ENCODE data around the gene EFNA1. TPM values are rescaled to one million over a fixed set of nuclear protein-coding genes. Genes with fewer than 3 reads are reported as not detected.
A peak's percentile ranks its signal among the peaks of the same experiment; 100 is the strongest.

Gene EFNA1
- total RNA-seq, 5 donors from 2014 or later (not counting 1 experiment from before 2014, with no cell fraction given): 1.6 to 8.4 (median 5.1) TPM

GRCh38 chr1:155081472-155082300, 46.0 kb upstream of the EFNA1 start:
- Histone ChIP-seq H3K36me3 (ENCODE audit: control insufficient read depth in 2 of 2, extremely low read depth in 1 of 2, insufficient read depth in 1 of 2, low read length in 1 of 2) (no peaks in the 10 kb centered on the region), H3K4me1 (ENCODE audit: control insufficient read depth in 1 of 2, extremely low read depth in 1 of 2, insufficient read depth in 2 of 2, low read length in 2 of 2) (peaks cover 59 to 77% of the 10 kb centered on the region in 2 experiments), H3K9me3 (no peaks in the 10 kb centered on the region), H3K4me3 (ENCODE audit: control insufficient read depth in 1 of 2, extremely low read depth in 1 of 2, low read length in 1 of 2) (peak overlapping the region; percentile 24 to 51), H3K27ac (ENCODE audit: low read length) (no peak overlapping the region), H3K27me3 (replicated peaks in 1 of 2; ENCODE audit: control insufficient read depth in 2 of 2, extremely low read depth in 1 of 2, insufficient read depth in 2 of 2, low read length in 1 of 2) (peaks cover 2 to 67% of the 10 kb centered on the region in 2 experiments)
- peak overlapping the region; percentile 73 to 85 (median 78) for H3K4me3 Mint-ChIP-seq
- H3K9me3 Mint-ChIP-seq: no peaks in the 10 kb centered on the region
- H3K4me1 Mint-ChIP-seq: peaks cover 43 to 61% (median 51%) of the 10 kb centered on the region in 3 donors
- peak overlapping the region in 1 of 2 donors; percentile 66 for H3K27ac Mint-ChIP-seq
- ChIA-PET POLR2A (no interaction called here), CTCF (interaction anchor here in 1 of 2 donors (1.1 kb wide), 1 partner anchor 31 kb away, joined by 5 read pairs; the partner anchor contains the start of gene ADAM15)
- ATAC-seq (replicated peaks in 1 of 4) (no peak), DNase-seq (peak in 8 of 35 experiments; percentile 28 to 57 (median 38))
- peaks cover 25 to 37% of the 10 kb centered on the region in 2 donors for H3K27me3 Mint-ChIP-seq
- WGBS (ENCODE audit: insufficient coverage): 2% methylated on average over 52 of the region's 68 CpGs
- H3K36me3 Mint-ChIP-seq: no peaks in the 10 kb centered on the region

DNA sequence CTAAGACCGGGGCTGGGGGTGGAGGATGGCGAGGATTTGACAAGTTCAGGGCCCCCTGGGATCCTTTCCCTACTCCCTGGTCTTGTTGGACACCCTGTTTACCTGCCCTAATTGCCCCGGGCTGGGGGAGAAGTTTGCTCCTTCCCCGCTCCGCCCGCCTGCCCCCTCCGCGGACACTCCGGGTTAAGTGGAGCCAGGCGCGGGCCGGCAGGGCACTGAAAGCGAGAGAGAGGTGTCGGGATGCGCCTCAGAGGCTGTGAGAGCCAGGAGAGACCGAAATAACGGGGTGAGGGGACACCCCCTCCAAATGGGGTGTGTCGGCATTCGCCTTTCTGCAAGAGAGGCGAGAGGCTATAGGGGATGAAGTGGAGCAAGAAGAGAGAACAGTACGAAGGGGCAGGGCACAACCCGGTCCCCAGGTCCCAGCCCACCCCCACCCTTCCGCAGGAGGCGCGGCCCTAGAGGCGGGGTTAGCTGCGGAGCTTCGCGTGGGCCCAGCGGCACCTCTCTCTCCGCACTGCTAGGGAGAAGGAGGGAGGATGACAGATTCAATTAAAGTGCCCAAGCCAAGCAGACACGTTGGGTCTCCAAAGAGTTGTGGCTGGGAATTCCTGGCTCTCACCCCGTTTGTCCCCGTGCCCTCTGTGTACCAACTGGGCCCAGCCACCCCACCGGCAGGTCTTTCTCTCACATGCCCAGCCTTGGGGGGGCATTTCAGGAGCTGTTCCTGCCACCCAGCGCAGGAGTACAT, 45.2 kb upstream of the EFNA1 start:
- WGBS (ENCODE audit: insufficient coverage): 10% methylated on average over 17 of the region's 36 CpGs
- DNase-seq: peak in 6 of 35 experiments; percentile 23 to 45 (median 28)
- POLR2A ChIA-PET: interaction anchor here in 1 of 2 donors (0.5 to 0.6 kb wide), 2 partner anchors 11 to 25 kb away, joined by 3 to 5 read pairs; no protein-coding TSS in a partner anchor
- Mint-ChIP-seq H3K9me3 (no peaks in the 10 kb centered on the region), H3K4me1 (peaks cover 43 to 58% (median 51%) of the 10 kb centered on the region in 3 donors), H3K27ac (peak overlapping the region in 1 of 2 donors; percentile 57), H3K27me3 (peaks cover 25 to 37% of the 10 kb centered on the region in 2 donors), H3K4me3 (peak overlapping the region; percentile 53 to 85 (median 54)), H3K36me3 (no peaks in the 10 kb centered on the region)
- Histone ChIP-seq H3K9me3 (no peaks in the 10 kb centered on the region), H3K4me1 (ENCODE audit: control insufficient read depth in 1 of 2, extremely low read depth in 1 of 2, insufficient read depth in 2 of 2, low read length in 2 of 2) (peaks cover 52 to 80% of the 10 kb centered on the region in 2 experiments), H3K27ac (ENCODE audit: low read length) (no peak overlapping the region), H3K4me3 (ENCODE audit: control insufficient read depth in 1 of 2, extremely low read depth in 1 of 2, low read length in 1 of 2) (peak overlapping the region; percentile 24 to 51), H3K27me3 (replicated peaks in 1 of 2; ENCODE audit: control insufficient read depth in 2 of 2, extremely low read depth in 1 of 2, insufficient read depth in 2 of 2, low read length in 1 of 2) (peaks cover 2 to 67% of the 10 kb centered on the region in 2 experiments), H3K36me3 (ENCODE audit: control insufficient read depth in 2 of 2, extremely low read depth in 1 of 2, insufficient read depth in 1 of 2, low read length in 1 of 2) (no peaks in the 10 kb centered on the region)
- ATAC-seq (replicated peaks in 1 of 4): no peak
- CTCF ChIA-PET: interaction anchor here (0.6 kb wide), 5 partner anchors 12 to 528 kb away, joined by 3 to 6 read pairs (median 4); partner anchors contain the start of genes ADAM15 (in 2 of the 2) and EFNA4 (in 1 of the 2)

GRCh38 chr1:155083052-155083541, 44.6 kb upstream of the EFNA1 start:
- Mint-ChIP-seq H3K4me1 (peaks cover 43 to 57% (median 51%) of the 10 kb centered on the region in 3 donors), H3K27me3 (peaks cover 25 to 37% of the 10 kb centered on the region in 2 donors), H3K27ac (no peak overlapping the region), H3K36me3 (no peaks in the 10 kb centered on the region), H3K4me3 (peak overlapping the region in 1 of 3 donors; percentile 85), H3K9me3 (no peaks in the 10 kb centered on the region)
- POLR2A ChIA-PET: interaction anchor here in 1 of 2 donors (0.5 to 0.6 kb wide), 2 partner anchors 11 to 25 kb away, joined by 3 to 5 read pairs; no protein-coding TSS in a partner anchor
- 59% methylated on average over 5 of the region's 6 CpGs for WGBS (ENCODE audit: insufficient coverage)
- Histone ChIP-seq H3K4me1 (ENCODE audit: control insufficient read depth in 1 of 2, extremely low read depth in 1 of 2, insufficient read depth in 2 of 2, low read length in 2 of 2) (peaks cover 49 to 80% of the 10 kb centered on the region in 2 experiments), H3K27ac (ENCODE audit: low read length) (no peak overlapping the region), H3K27me3 (replicated peaks in 1 of 2; ENCODE audit: control insufficient read depth in 2 of 2, extremely low read depth in 1 of 2, insufficient read depth in 2 of 2, low read length in 1 of 2) (peaks cover 2 to 62% of the 10 kb centered on the region in 2 experiments), H3K9me3 (no peaks in the 10 kb centered on the region), H3K4me3 (ENCODE audit: control insufficient read depth in 1 of 2, extremely low read depth in 1 of 2, low read length in 1 of 2) (no peak overlapping the region), H3K36me3 (ENCODE audit: control insufficient read depth in 2 of 2, extremely low read depth in 1 of 2, insufficient read depth in 1 of 2, low read length in 1 of 2) (no peaks in the 10 kb centered on the region)
- CTCF ChIA-PET: interaction anchor here (0.6 kb wide), 5 partner anchors 13 to 528 kb away, joined by 3 to 6 read pairs (median 4); partner anchors contain the start of genes ADAM15 (in 2 of the 2) and EFNA4 (in 1 of the 2)
- DNase-seq: no peak
- ATAC-seq (replicated peaks in 1 of 4): no peak

GRCh38 chr1:155083865-155084721, 43.6 kb upstream of the EFNA1 start:
- ATAC-seq (replicated peaks in 1 of 4) (no peak), DNase-seq (peak in 3 of 35 experiments; percentile 22 to 62 (median 27))
- Mint-ChIP-seq H3K4me1 (peaks cover 41 to 54% (median 50%) of the 10 kb centered on the region in 3 donors), H3K9me3 (no peaks in the 10 kb centered on the region), H3K27me3 (peaks cover 25 to 37% of the 10 kb centered on the region in 2 donors), H3K4me3 (peak overlapping the region; percentile 87 to 97 (median 94)), H3K27ac (peak overlapping the region; percentile 81 to 97), H3K36me3 (no peaks in the 10 kb centered on the region)
- H3K4me3 ChIP-seq (ENCODE audit: control insufficient read depth in 1 of 2, extremely low read depth in 1 of 2, low read length in 1 of 2): peak overlapping the region; percentile 63 to 84
- POLR2A ChIA-PET: interaction anchor here (0.6 to 0.8 kb wide), 2 partner anchors 111 to 452 kb away, joined by 3 read pairs; no protein-coding TSS in a partner anchor
- no peaks in the 10 kb centered on the region for H3K9me3 ChIP-seq
- no peaks in the 10 kb centered on the region for H3K36me3 ChIP-seq (ENCODE audit: control insufficient read depth in 2 of 2, extremely low read depth in 1 of 2, insufficient read depth in 1 of 2, low read length in 1 of 2)
- CTCF ChIA-PET: interaction anchor here in 1 of 2 donors (0.6 to 2.6 kb wide), 19 partner anchors 9 to 605 kb away, joined by 3 to 57 read pairs (median 6); partner anchors contain the start of genes ADAM15, EFNA4, KRTCAP2 and PBXIP1
- H3K27ac ChIP-seq (ENCODE audit: low read length): no peak overlapping the region
- H3K27me3 ChIP-seq (replicated peaks in 1 of 2; ENCODE audit: control insufficient read depth in 2 of 2, extremely low read depth in 1 of 2, insufficient read depth in 2 of 2, low read length in 1 of 2): peaks cover 2 to 56% of the 10 kb centered on the region in 2 experiments
- 42% methylated on average over 6 of the region's 21 CpGs for WGBS (ENCODE audit: insufficient coverage)
- peaks cover 49 to 72% of the 10 kb centered on the region in 2 experiments for H3K4me1 ChIP-seq (ENCODE audit: control insufficient read depth in 1 of 2, extremely low read depth in 1 of 2, insufficient read depth in 2 of 2, low read length in 2 of 2)

DNA sequence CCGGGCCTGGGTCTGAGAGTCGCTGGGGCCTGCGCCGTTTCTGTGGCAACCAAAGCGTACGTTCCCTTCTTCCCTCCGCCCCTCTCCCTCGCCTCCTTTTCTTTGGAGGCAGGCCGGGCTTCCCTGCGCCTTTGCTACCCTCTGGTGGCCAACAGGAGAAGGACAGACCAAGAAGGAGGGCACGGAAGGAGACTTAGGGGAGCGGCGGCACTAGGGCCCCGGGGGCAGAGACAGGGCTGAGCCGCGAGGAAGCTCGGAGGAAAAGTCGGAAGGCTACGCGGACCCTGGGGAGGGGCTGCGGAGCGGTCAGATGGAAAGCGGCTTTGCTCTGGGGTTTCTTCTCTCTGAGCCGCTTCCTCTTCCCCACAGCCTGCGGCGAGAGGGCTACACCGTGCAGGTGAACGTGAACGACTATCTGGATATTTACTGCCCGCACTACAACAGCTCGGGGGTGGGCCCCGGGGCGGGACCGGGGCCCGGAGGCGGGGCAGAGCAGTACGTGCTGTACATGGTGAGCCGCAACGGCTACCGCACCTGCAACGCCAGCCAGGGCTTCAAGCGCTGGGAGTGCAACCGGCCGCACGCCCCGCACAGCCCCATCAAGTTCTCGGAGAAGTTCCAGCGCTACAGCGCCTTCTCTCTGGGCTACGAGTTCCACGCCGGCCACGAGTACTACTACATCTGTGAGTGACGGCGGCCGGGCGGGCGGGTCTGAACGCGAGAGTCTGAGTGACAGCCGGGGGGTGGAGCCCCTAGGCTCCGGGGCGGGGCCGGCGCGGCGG, 42.8 kb upstream of the EFNA1 start:
- peak overlapping the region; percentile 80 for H3K27ac ChIP-seq (ENCODE audit: low read length)
- peaks cover 20 to 31% of the 10 kb centered on the region in 2 donors for H3K27me3 Mint-ChIP-seq
- ChIA-PET CTCF (interaction anchor here (0.5 to 2.6 kb wide), 42 partner anchors 10 to 812 kb away, joined by 3 to 57 read pairs (median 4); partner anchors contain the start of genes EFNA4 (in 2 of the 2), KRTCAP2 (in 2 of the 2), ADAM15 (in 1 of the 2) and CKS1B (in 1 of the 2)), POLR2A (interaction anchor here (0.6 to 0.8 kb wide), 3 partner anchors 22 to 451 kb away, joined by 3 read pairs; no protein-coding TSS in a partner anchor)
- H3K36me3 Mint-ChIP-seq: no peaks in the 10 kb centered on the region
- peaks cover 43 to 63% of the 10 kb centered on the region in 2 experiments for H3K4me1 ChIP-seq (ENCODE audit: control insufficient read depth in 1 of 2, extremely low read depth in 1 of 2, insufficient read depth in 2 of 2, low read length in 2 of 2)
- no peaks in the 10 kb centered on the region for H3K36me3 ChIP-seq (ENCODE audit: control insufficient read depth in 2 of 2, extremely low read depth in 1 of 2, insufficient read depth in 1 of 2, low read length in 1 of 2)
- no peaks in the 10 kb centered on the region for H3K9me3 ChIP-seq
- peaks cover 2 to 48% of the 10 kb centered on the region in 2 experiments for H3K27me3 ChIP-seq (replicated peaks in 1 of 2; ENCODE audit: control insufficient read depth in 2 of 2, extremely low read depth in 1 of 2, insufficient read depth in 2 of 2, low read length in 1 of 2)
- peak overlapping the region; percentile 63 to 84 for H3K4me3 ChIP-seq (ENCODE audit: control insufficient read depth in 1 of 2, extremely low read depth in 1 of 2, low read length in 1 of 2)
- no peaks in the 10 kb centered on the region for H3K9me3 Mint-ChIP-seq
- H3K4me3 Mint-ChIP-seq: peak overlapping the region; percentile 87 to 97 (median 94)
- peak overlapping the region; percentile 81 to 97 for H3K27ac Mint-ChIP-seq
- ATAC-seq (replicated peaks in 1 of 4): peak; percentile 80 to 84 (median 82)
- peak; percentile 79 to 95 (median 89) for DNase-seq
- 0% methylated on average over 48 of the region's 67 CpGs for WGBS (ENCODE audit: insufficient coverage)
- H3K4me1 Mint-ChIP-seq: peaks cover 35 to 46% (median 42%) of the 10 kb centered on the region in 3 donors

Measured in T-cell (primary cell).